ENCODE data around the gene STK33.

DNA sequence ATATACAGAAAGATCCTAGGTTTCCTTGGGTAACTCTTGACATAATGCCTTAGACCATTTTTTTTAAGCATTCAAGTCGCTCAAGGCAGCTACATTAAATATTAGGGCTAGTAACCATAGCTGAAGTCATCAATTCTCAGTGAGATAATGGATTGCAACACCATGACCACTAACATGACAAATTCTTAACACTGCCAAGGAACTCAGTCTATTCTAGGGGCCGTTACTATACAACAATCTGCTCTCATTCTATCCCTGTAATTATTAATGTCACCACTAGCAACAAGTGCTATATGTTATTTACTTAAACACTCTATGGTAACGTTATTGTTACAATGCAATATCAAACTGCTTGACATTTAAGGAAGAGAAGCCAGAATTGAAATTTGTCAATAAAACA lies 3.2 kb upstream of the STK33 start:
- TF ChIP-seq GATA2 (IDR thresholded peaks at IDR 0.05; ENCODE audit: low read depth, low read length) (no peak), GATA3 (IDR thresholded peaks at IDR 0.05; ENCODE audit: low read depth, low read length) (no peak)
